ENCODE data around the gene AUTS2. TPM values are rescaled to one million over a fixed set of nuclear protein-coding genes. Genes with fewer than 3 reads are reported as not detected.

AUTS2 gene
- total and polyA plus RNA-seq, 4 experiments from 2014 or later, result 3.4 to 35.2 (median 25.5) TPM

DNA sequence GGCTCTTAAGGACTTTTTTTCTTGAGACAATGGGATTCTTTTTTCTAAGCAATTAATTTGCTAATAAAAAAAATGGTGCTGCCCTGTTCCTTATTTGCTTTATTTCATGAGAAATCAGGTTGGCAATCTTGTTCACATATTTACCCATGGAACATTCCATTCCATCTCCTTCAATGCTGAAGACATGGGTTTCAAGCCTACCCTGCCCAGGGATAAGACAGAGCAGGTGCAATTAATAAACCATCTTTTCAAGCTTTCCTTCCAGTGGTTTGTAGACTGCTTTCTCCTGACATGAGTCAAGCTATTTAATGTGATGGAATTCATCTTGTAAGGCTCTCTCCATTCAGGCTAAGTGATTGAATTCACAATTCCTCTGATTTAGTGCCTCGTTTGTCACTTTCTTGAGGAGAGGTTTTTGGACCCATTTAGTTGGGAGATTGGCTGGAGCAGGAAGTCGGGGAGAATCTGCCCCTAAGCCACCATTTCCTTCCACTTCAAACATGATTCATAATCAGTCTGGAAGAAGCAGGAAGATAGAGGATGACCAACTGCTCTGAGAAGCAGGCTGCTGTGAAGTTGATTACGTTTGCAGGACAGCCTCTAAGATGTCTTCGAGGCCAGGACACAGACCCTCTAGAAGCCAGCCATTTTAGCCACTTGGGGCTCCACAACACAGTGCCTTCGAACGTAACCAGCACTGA is 981.3 kb downstream of the AUTS2 start:
- DNase-seq, result no peak
- intact Hi-C loops (cut with micrococcal nuclease), result no loop called here
- H3K27ac ChIP-seq (ENCODE audit: low read depth, low read length), result no peak overlapping the region
- CTCF ChIA-PET (ENCODE audit: partially characterized antibody), result interaction anchor here (1.0 kb wide), 1 partner anchor 195 kb away, joined by 3 read pairs; no protein-coding TSS in a partner anchor
- no peaks in the 10 kb centered on the region for H3K27me3 ChIP-seq (ENCODE audit: insufficient read depth, low read length)
- H3K4me3 ChIP-seq (ENCODE audit: low read length in 2 of 2), result no peak overlapping the region
- H3K4me3 Mint-ChIP-seq, result no peak overlapping the region
- H3K9me3 Mint-ChIP-seq, result peaks cover 0 to 4% (median under 1%) of the 10 kb centered on the region in 8 donors
- no peaks in the 10 kb centered on the region for H3K4me1 Mint-ChIP-seq
- H3K27me3 Mint-ChIP-seq, result no peaks in the 10 kb centered on the region
- no peaks in the 10 kb centered on the region for H3K36me3 Mint-ChIP-seq
- H3K4me1 ChIP-seq (ENCODE audit: insufficient read depth, low read length), result no peaks in the 10 kb centered on the region
- POLR2A ChIA-PET (ENCODE audit: partially characterized antibody), result no interaction called here
- no peak overlapping the region for H3K27ac Mint-ChIP-seq
- H3K36me3 ChIP-seq (ENCODE audit: insufficient read depth, low read length), result no peaks in the 10 kb centered on the region
- no peaks in the 10 kb centered on the region for H3K9me3 ChIP-seq (ENCODE audit: control insufficient read depth in 1 of 2, low read length in 2 of 2)

DNA sequence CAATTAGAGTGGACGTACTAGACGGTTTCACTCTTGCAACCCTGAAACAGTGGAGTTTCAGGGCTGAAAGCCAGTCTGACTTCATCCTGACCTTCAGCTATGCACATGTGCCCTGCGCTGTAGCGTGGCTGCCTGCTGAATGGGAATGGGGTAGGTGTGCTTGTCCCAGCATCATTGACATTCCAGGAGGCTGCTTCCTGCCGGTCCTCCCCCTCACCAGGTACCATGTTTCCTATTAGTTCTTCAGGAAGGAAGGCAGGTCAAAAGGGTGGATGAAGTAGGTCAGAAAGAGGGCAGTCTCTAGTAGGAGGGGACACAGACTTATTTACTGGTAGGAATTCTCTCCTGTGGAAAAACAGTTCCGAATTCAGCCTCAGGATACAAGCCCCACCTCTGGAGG is 981.9 kb downstream of the AUTS2 start:
- Histone ChIP-seq H3K27me3 (ENCODE audit: insufficient read depth, low read length) (no peaks in the 10 kb centered on the region), H3K4me3 (ENCODE audit: low read length in 2 of 2) (no peak overlapping the region), H3K4me1 (ENCODE audit: insufficient read depth, low read length) (no peaks in the 10 kb centered on the region), H3K36me3 (ENCODE audit: insufficient read depth, low read length) (no peaks in the 10 kb centered on the region), H3K27ac (ENCODE audit: low read depth, low read length) (no peak overlapping the region), H3K9me3 (ENCODE audit: control insufficient read depth in 1 of 2, low read length in 2 of 2) (no peaks in the 10 kb centered on the region)
- Mint-ChIP-seq H3K4me1 (no peaks in the 10 kb centered on the region), H3K4me3 (no peak overlapping the region), H3K36me3 (no peaks in the 10 kb centered on the region), H3K9me3 (peaks cover 0 to 4% (median 0%) of the 10 kb centered on the region in 8 donors), H3K27me3 (no peaks in the 10 kb centered on the region), H3K27ac (no peak overlapping the region)
- intact Hi-C loops (cut with micrococcal nuclease), result no loop called here
- ChIA-PET POLR2A (ENCODE audit: partially characterized antibody) (no interaction called here), CTCF (ENCODE audit: partially characterized antibody) (interaction anchor here (1.0 kb wide), 1 partner anchor 195 kb away, joined by 3 read pairs; no protein-coding TSS in a partner anchor)
- no peak for DNase-seq

DNA sequence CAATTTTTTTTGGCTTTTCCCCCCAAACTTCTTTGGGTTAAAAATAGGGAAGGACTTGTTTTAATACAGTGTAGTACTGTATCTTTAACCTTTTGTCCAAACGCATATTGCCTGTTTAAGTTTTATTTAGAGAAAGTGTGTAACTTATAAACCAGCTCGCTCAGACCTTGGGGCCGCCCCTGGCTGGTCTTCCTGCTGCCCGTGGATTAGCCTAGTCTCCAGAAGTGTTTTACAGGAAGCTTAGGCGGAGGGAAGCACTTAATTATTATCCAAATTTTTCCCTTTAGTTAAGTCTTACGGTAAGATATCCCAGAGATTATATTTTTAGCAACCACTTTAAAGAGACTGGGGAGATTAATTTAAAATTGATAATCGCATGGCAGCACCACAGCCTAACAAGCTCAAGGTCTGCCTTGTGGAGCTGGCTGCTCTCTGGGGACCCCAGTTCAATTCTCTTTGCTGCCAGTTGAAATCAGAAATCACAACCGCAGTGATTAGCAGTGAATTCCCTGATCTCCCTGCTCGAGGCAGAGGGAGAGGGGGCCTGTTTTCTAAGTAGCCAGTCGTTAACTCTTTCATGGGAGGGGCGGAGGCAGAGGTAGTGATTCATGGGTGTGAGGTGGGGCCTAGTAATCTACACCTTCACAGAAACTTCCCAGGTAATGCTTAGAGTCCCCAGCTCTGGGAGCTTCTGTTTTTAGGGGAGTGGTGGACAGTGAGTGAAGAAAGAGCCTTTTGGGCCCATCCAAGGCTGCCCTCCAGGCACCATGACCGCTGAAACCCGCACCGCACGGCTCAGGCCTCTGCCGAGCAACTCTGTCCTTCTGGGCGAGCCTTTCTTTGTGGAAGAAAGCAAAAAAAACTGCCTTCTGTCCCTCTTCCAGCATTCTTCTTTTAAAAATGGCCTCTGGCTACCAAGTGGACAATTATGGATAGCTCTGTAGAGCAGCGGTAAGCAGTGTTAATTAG is 984.9 kb downstream of the AUTS2 start:
- Mint-ChIP-seq H3K27ac (no peak overlapping the region), H3K4me3 (no peak overlapping the region), H3K4me1 (peaks cover 0 to 3% (median 0%) of the 10 kb centered on the region in 4 donors), H3K9me3 (peaks cover 0 to 2% (median 0%) of the 10 kb centered on the region in 8 donors), H3K27me3 (no peaks in the 10 kb centered on the region), H3K36me3 (no peaks in the 10 kb centered on the region)
- POLR2A ChIA-PET (ENCODE audit: partially characterized antibody), result no interaction called here
- DNase-seq, result no peak
- H3K36me3 ChIP-seq (ENCODE audit: insufficient read depth, low read length), result no peaks in the 10 kb centered on the region
- no peaks in the 10 kb centered on the region for H3K4me1 ChIP-seq (ENCODE audit: insufficient read depth, low read length)
- CTCF ChIA-PET (ENCODE audit: partially characterized antibody), result interaction anchor here (1.2 kb wide), 1 partner anchor 390 kb away, joined by 3 read pairs; no protein-coding TSS in a partner anchor
- H3K27ac ChIP-seq (ENCODE audit: low read depth, low read length), result no peak overlapping the region
- H3K4me3 ChIP-seq (ENCODE audit: low read length in 2 of 2), result no peak overlapping the region
- H3K9me3 ChIP-seq (ENCODE audit: control insufficient read depth in 1 of 2, low read length in 2 of 2), result no peaks in the 10 kb centered on the region
- intact Hi-C loops (cut with micrococcal nuclease), result no loop called here
- no peaks in the 10 kb centered on the region for H3K27me3 ChIP-seq (ENCODE audit: insufficient read depth, low read length)

DNA sequence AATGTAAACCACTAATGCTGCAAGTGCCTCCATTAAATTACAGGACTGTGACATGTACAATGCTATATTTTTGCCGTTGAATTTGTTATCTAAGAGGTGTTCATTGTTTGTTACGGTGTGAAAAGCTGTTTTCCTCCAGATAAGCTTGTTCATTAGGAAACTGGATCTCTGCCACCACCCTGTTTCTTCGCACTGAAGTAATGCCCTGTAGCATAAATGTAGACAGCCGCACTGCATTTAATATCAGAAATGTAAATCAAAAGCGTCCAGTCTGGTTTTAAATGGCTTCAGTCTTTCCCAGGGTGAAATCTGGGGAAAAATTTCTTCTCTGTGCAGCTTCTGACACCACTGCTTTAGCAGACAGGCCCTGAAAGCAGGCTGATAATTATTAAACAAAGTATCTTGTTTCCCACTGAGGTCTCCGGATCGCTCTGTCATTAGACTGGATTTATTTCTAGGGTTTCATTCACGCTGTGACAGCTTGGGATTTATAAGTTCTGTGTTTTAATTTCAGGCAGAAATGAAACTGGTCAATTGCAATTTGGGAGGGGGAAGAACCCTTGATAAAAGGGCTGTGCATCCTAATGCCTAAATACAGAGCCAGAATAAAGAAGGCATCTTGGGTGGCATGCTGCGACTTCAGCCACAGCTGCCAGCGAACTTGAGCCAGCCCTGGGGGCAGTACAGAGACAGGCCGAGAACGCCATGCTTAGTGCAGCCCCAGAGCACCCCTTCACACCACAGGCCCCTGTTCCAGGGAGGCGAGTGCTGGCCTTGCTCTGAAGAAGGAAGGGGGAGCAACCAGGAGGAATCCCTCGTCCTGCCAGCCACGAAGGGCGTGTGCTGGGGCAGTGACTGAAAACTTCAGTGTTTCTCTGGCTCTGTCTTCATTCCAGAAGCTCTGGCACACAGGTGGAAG is 985.9 kb downstream of the AUTS2 start:
- H3K27ac Mint-ChIP-seq, result no peak overlapping the region
- ChIA-PET POLR2A (ENCODE audit: partially characterized antibody) (interaction anchor here (1.1 kb wide), 1 partner anchor 110 kb away, joined by 4 read pairs; no protein-coding TSS in a partner anchor), CTCF (ENCODE audit: partially characterized antibody) (interaction anchor here (1.2 to 1.3 kb wide), 2 partner anchors 114 to 391 kb away, joined by 3 to 6 read pairs; no protein-coding TSS in a partner anchor)

DNA sequence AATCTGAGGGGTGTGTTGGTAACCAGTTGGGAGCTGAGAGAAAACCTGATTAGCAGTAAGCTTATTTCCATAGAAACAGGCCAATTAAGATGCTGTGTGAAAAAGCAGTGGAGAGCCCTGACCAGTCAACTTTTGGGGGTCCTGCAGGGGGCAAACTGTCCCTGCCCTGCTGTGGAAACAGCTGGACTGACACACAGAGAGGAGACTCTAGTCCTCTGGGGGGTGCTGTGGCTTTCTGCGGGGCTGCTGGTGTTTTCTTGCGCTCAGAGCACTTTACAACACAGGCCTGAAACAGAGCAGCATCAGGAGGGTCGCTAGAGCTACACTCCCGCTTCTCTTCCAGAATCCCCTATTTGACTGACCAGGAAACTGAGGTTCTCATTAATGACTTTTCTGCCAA is 986.8 kb downstream of the AUTS2 start:
- no peaks in the 10 kb centered on the region for H3K9me3 ChIP-seq (ENCODE audit: control insufficient read depth in 1 of 2, low read length in 2 of 2)
- H3K4me1 Mint-ChIP-seq, result peaks cover 0 to 3% (median 0%) of the 10 kb centered on the region in 4 donors
- H3K4me3 ChIP-seq (ENCODE audit: low read length in 2 of 2), result no peak overlapping the region
- peaks cover 0 to 4% (median 0%) of the 10 kb centered on the region in 8 donors for H3K9me3 Mint-ChIP-seq
- no peak overlapping the region for H3K27ac ChIP-seq (ENCODE audit: low read depth, low read length)
- no peak for DNase-seq
- intact Hi-C loops (cut with micrococcal nuclease), result no loop called here
- ChIA-PET POLR2A (ENCODE audit: partially characterized antibody) (interaction anchor here (1.1 kb wide), 1 partner anchor 109 kb away, joined by 4 read pairs; no protein-coding TSS in a partner anchor), CTCF (ENCODE audit: partially characterized antibody) (interaction anchor here (1.3 kb wide), 1 partner anchor 113 kb away, joined by 6 read pairs; no protein-coding TSS in a partner anchor)
- H3K4me3 Mint-ChIP-seq, result no peak overlapping the region
- no peaks in the 10 kb centered on the region for H3K36me3 Mint-ChIP-seq
- H3K36me3 ChIP-seq (ENCODE audit: insufficient read depth, low read length), result no peaks in the 10 kb centered on the region
- no peaks in the 10 kb centered on the region for H3K4me1 ChIP-seq (ENCODE audit: insufficient read depth, low read length)
- H3K27ac Mint-ChIP-seq, result no peak overlapping the region
- H3K27me3 ChIP-seq (ENCODE audit: insufficient read depth, low read length), result no peaks in the 10 kb centered on the region
- no peaks in the 10 kb centered on the region for H3K27me3 Mint-ChIP-seq

More for the DNA sequence above, 985.9 kb downstream of the AUTS2 start:
- H3K27me3 ChIP-seq (ENCODE audit: insufficient read depth, low read length), result no peaks in the 10 kb centered on the region
- H3K27ac ChIP-seq (ENCODE audit: low read depth, low read length), result no peak overlapping the region
- Mint-ChIP-seq H3K4me3 (no peak overlapping the region), H3K4me1 (peaks cover 0 to 3% (median 0%) of the 10 kb centered on the region in 4 donors), H3K36me3 (no peaks in the 10 kb centered on the region), H3K27me3 (no peaks in the 10 kb centered on the region), H3K9me3 (peaks cover 0 to 2% (median 0%) of the 10 kb centered on the region in 8 donors)
- H3K4me3 ChIP-seq (ENCODE audit: low read length in 2 of 2), result no peak overlapping the region
- DNase-seq, result no peak
- no peaks in the 10 kb centered on the region for H3K36me3 ChIP-seq (ENCODE audit: insufficient read depth, low read length)
- H3K4me1 ChIP-seq (ENCODE audit: insufficient read depth, low read length), result no peaks in the 10 kb centered on the region
- no peaks in the 10 kb centered on the region for H3K9me3 ChIP-seq (ENCODE audit: control insufficient read depth in 1 of 2, low read length in 2 of 2)
- intact Hi-C loops (cut with micrococcal nuclease), result no loop called here

DNA sequence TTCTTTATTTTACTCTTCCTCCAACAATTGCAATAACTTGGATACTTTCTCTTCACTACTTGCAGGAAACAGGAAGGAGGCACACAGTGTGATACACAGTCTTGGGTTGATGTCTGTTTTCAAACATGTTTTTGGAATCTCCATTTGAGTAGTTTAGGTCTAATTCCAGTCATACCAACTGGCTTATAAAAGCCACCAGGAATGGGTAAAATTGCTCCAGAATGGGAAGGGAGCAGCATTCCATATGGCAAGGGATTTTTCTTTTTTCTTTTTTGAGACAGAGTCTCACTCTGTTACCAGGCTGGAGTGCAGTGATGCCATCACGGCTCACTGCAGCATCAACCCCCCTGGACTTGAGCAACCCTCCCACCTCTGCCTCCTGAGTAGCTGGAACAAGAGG is 988.5 kb downstream of the AUTS2 start:
- POLR2A ChIA-PET (ENCODE audit: partially characterized antibody), result no interaction called here
- no peak for DNase-seq
- Histone ChIP-seq H3K27me3 (ENCODE audit: insufficient read depth, low read length) (no peaks in the 10 kb centered on the region), H3K9me3 (ENCODE audit: control insufficient read depth in 1 of 2, low read length in 2 of 2) (no peaks in the 10 kb centered on the region), H3K4me3 (ENCODE audit: low read length in 2 of 2) (no peak overlapping the region), H3K4me1 (ENCODE audit: insufficient read depth, low read length) (no peaks in the 10 kb centered on the region), H3K36me3 (ENCODE audit: insufficient read depth, low read length) (no peaks in the 10 kb centered on the region), H3K27ac (ENCODE audit: low read depth, low read length) (no peak overlapping the region)
- H3K27ac Mint-ChIP-seq, result peak overlapping the region in 1 of 7 donors; percentile 55
- H3K9me3 Mint-ChIP-seq, result peaks cover 0 to 4% (median 0%) of the 10 kb centered on the region in 8 donors
- H3K4me3 Mint-ChIP-seq, result no peak overlapping the region
- no peaks in the 10 kb centered on the region for H3K27me3 Mint-ChIP-seq
- H3K36me3 Mint-ChIP-seq, result no peaks in the 10 kb centered on the region
- peaks cover 0 to 3% (median under 1%) of the 10 kb centered on the region in 4 donors for H3K4me1 Mint-ChIP-seq
- CTCF ChIA-PET (ENCODE audit: partially characterized antibody), result no interaction called here
- intact Hi-C loops (cut with micrococcal nuclease), result no loop called here

Data from CD4-positive, alpha-beta memory T cell (primary cell).